IMR-90 (cell line): Measurements from ENCODE around the gene CYP24A1. TPM values are rescaled to one million over a fixed set of nuclear protein-coding genes. Genes with fewer than 3 reads are reported as not detected.

Source experiments
- ATAC-seq: fragments of 200-7000 bp; cut with Tn5 transposase; 2 replicates; pipeline ENCODE4 v1.9.1; 2020; ENCODE audit warnings: low read depth, mild to moderate bottlenecking, moderate library complexity
- BruUV-seq: library from RNA; stranded (reverse); fragments of 400-500 nt; replicated peaks from 2 replicates; lab custom pipeline; 2021; lab: Mats Ljungman, UMichigan
- CTCF ChIA-PET: fragments of 300-600 bp; formaldehyde crosslinking; extraction: SDS; loops from one replicate; lab custom pipeline; 2021; ENCODE audit warnings: antibody characterized with exemption; lab: Yijun Ruan, JAX
- POLR2A ChIA-PET: fragments of 300-600 bp; sonication (Branson Sonifier 250); formaldehyde crosslinking; loops from one replicate; lab custom pipeline; 2022; ENCODE audit warnings: antibody characterized with exemption; ENCODE audit not compliant: unreplicated experiment; lab: Charles Lee
- DNase-seq: peaks from one replicate; pipeline ENCODE4 v3.0.0; 2013
- H2AFZ ChIP-seq: replicated peaks from 2 replicates; pipeline ENCODE3; 2013; ENCODE audit warnings: low read length, mild to moderate bottlenecking; ENCODE audit not compliant: poor library complexity
- H2AK5ac ChIP-seq: 2 replicates; pipeline ENCODE4 v1.6.1; 2013; ENCODE audit warnings: low read depth, low read length, inconsistent platforms
- H2AK9ac ChIP-seq: replicated peaks from 2 replicates; pipeline ENCODE3; 2013; ENCODE audit warnings: mild to moderate bottlenecking, low read depth, low read length, moderate library complexity; ENCODE audit not compliant: poor library complexity
- H2BK120ac ChIP-seq: 2 replicates; pipeline ENCODE4 v1.6.1; 2013; ENCODE audit warnings: low read depth, low read length, inconsistent platforms
- H2BK15ac ChIP-seq: 3 replicates; pipeline ENCODE4 v1.6.1; 2013; ENCODE audit warnings: low read depth, low read length, inconsistent platforms
- H2BK20ac ChIP-seq: 2 replicates; pipeline ENCODE4 v1.6.1; 2013; ENCODE audit warnings: low read depth, mild to moderate bottlenecking, inconsistent platforms, low read length, moderate library complexity
- H2BK5ac ChIP-seq: 2 replicates; pipeline ENCODE4 v1.6.1; 2013; ENCODE audit warnings: mild to moderate bottlenecking, low read depth, low read length, inconsistent platforms; ENCODE audit not compliant: poor library complexity, severe bottlenecking
- H3K14ac ChIP-seq: replicated peaks from 2 replicates; pipeline ENCODE4 v1.6.1; 2013; ENCODE audit warnings: low read depth, low read length, inconsistent platforms
- H3K18ac ChIP-seq: 2 replicates; pipeline ENCODE4 v1.6.1; 2013; ENCODE audit warnings: low read depth, low read length, control low read depth
- H3K23ac ChIP-seq: 2 replicates; pipeline ENCODE4 v1.6.1; 2013; ENCODE audit warnings: low read depth, low read length, inconsistent platforms
- H3K27ac ChIP-seq: 2 replicates; pipeline ENCODE4 v1.5.1; 2013; ENCODE audit warnings: mild to moderate bottlenecking, control low read depth, low read length; ENCODE audit not compliant: insufficient read depth
- H3K27me3 ChIP-seq: 2 replicates; pipeline ENCODE4 v1.6.1; 2013; ENCODE audit warnings: low read length; ENCODE audit not compliant: control insufficient read depth, insufficient read depth
- H3K36me3 ChIP-seq: 2 replicates; pipeline ENCODE4 v1.6.1; 2013; ENCODE audit warnings: low read length, mixed read lengths; ENCODE audit not compliant: control insufficient read depth, insufficient read depth
- H3K4ac ChIP-seq: 2 replicates; pipeline ENCODE4 v1.6.1; 2013; ENCODE audit warnings: low read depth, low read length, inconsistent platforms
- H3K4me1 ChIP-seq: 2 replicates; pipeline ENCODE4 v1.6.1; 2013; ENCODE audit warnings: low read length, mixed read lengths; ENCODE audit not compliant: control insufficient read depth, insufficient read depth
- H3K4me2 ChIP-seq: 2 replicates; pipeline ENCODE4 v1.6.1; 2013; ENCODE audit warnings: low read depth, mild to moderate bottlenecking, control low read depth, low read length, moderate library complexity
- H3K4me3 ChIP-seq: 2 replicates; pipeline ENCODE4 v1.5.1; 2013; ENCODE audit warnings: low read depth, mild to moderate bottlenecking, control low read depth, low read length, moderate library complexity; ENCODE audit not compliant: insufficient read depth
- H3K56ac ChIP-seq: 2 replicates; pipeline ENCODE4 v1.6.1; 2013; ENCODE audit warnings: low read length, inconsistent platforms; ENCODE audit not compliant: insufficient read depth; ENCODE audit errors: extremely low read depth
- H3K79me1 ChIP-seq, 2 experiments: 2 replicates each; pipeline ENCODE4 v1.6.1; 2013; ENCODE audit warnings: low read length in 2 of 2, inconsistent platforms in 1 of 2, low read depth in 1 of 2
- H3K9ac ChIP-seq: 2 replicates; pipeline ENCODE4 v1.6.1; 2013; ENCODE audit warnings: low read depth, low read length, control low read depth
- H3K9me1 ChIP-seq: 2 replicates; pipeline ENCODE4 v1.6.1; 2013; ENCODE audit warnings: low read length, inconsistent platforms; ENCODE audit not compliant: insufficient read depth
- H3K9me3 ChIP-seq: 2 replicates; pipeline ENCODE4 v1.6.1; 2013; ENCODE audit warnings: low read length; ENCODE audit not compliant: control insufficient read depth, insufficient read depth
- H4K20me1 ChIP-seq: 2 replicates; pipeline ENCODE4 v1.6.1; 2013; ENCODE audit warnings: low read length, inconsistent platforms; ENCODE audit not compliant: insufficient read depth
- H4K5ac ChIP-seq: 2 replicates; pipeline ENCODE4 v1.6.1; 2013; ENCODE audit warnings: mild to moderate bottlenecking, low read depth, low read length, control low read depth
- H4K8ac ChIP-seq, 2 experiments: 2 replicates each; pipeline ENCODE4 v1.6.1; 2013; ENCODE audit warnings: low read depth in 2 of 2, low read length in 2 of 2, control low read depth in 1 of 2, inconsistent platforms in 1 of 2
- H4K91ac ChIP-seq: 2 replicates; pipeline ENCODE4 v1.6.1; 2013; ENCODE audit warnings: low read depth, low read length, inconsistent platforms; ENCODE audit not compliant: insufficient read depth
- CEBPB ChIP-seq: IDR thresholded peaks from 2 replicates; pipeline ENCODE4 v1.6.1; 2012; ENCODE audit warnings: low read depth, low read length, improper control_type of control experiment
- CHD1 ChIP-seq: IDR thresholded peaks from 2 replicates; pipeline ENCODE4 v1.6.1; 2012; ENCODE audit warnings: low read depth, low read length, improper control_type of control experiment
- ELK1 ChIP-seq: fragments of 150-350 bp; IDR thresholded peaks from 2 replicates; pipeline ENCODE4 v1.6.1; 2016; ENCODE audit warnings: low read depth, mild to moderate bottlenecking, low read length, moderate library complexity, borderline replicate concordance
- MAFK ChIP-seq: IDR thresholded peaks from 2 replicates; pipeline ENCODE4 v1.6.1; 2012; ENCODE audit warnings: low read depth, low read length, improper control_type of control experiment
- MAZ ChIP-seq: IDR thresholded peaks from 2 replicates; pipeline ENCODE4 v1.6.1; 2012; ENCODE audit warnings: low read depth, mild to moderate bottlenecking, low read length, improper control_type of control experiment, moderate library complexity, borderline replicate concordance
- MXI1 ChIP-seq: IDR thresholded peaks from 2 replicates; pipeline ENCODE4 v1.6.1; 2012; ENCODE audit warnings: low read depth, mild to moderate bottlenecking, low read length, moderate library complexity, borderline replicate concordance
- NFE2L2 ChIP-seq: fragments of 150-350 bp; IDR thresholded peaks from 2 replicates; pipeline ENCODE4 v1.6.1; 2016; ENCODE audit warnings: low read depth, mild to moderate bottlenecking, low read length
- POLR2A ChIP-seq: IDR thresholded peaks from 2 replicates; pipeline ENCODE4 v1.6.1; 2012; ENCODE audit warnings: mild to moderate bottlenecking, low read depth, low read length
- RFX5 ChIP-seq: IDR thresholded peaks from 2 replicates; pipeline ENCODE4 v1.8.0; 2012; ENCODE audit warnings: low read depth, mild to moderate bottlenecking, low read length, moderate library complexity
- SMC3 ChIP-seq: fragments of 150-350 bp; IDR thresholded peaks from 2 replicates; pipeline ENCODE4 v1.6.1; 2016; ENCODE audit warnings: low read depth, mild to moderate bottlenecking, antibody characterized with exemption, low read length, moderate library complexity
- WGBS, 2 experiments: methylation state at CpG; one replicate each; pipeline versions ENCODE4 v1.1.5 to v1.1.7; 2013; ENCODE audit warnings: missing lambda C conversion rate in 2 of 2; ENCODE audit not compliant: insufficient read length in 1 of 2; ENCODE audit errors: extremely low coverage in 2 of 2; 5-methylcytosine and 5-hydroxymethylcytosine counted together
- dilution Hi-C: fragments of 300-500 bp; cut with HindIII; formaldehyde crosslinking; loops from one replicate; pipeline ENCODE4 v1.14.3; 2018; ENCODE audit warnings: low sequenced_read_pairs; ENCODE audit not compliant: unreplicated experiment
- in situ Hi-C: fragments of 300-500 bp; cut with MboI; formaldehyde crosslinking; loops from 3 replicates; pipeline ENCODE4 v1.14.3; 2019; ENCODE audit warnings: low sequenced_read_pairs, inconsistent platforms, mixed read lengths
- intact Hi-C: fragments of 100-400 bp; cut with micrococcal nuclease; formaldehyde crosslinking; loops from 2 replicates; pipeline ENCODE4 v1.10.0; 2022
- polyA plus RNA-seq, 3 experiments: library from polyadenylated mRNA; depleted of rRNA; stranded (reverse); fragments of >200 nt; gene quantifications; 2 replicates each; pipeline ENCODE4 v1.2.3, GENCODE V29; 2012; ENCODE audit warnings: low replicate concordance in 1 of 3
- total RNA-seq: library from RNA; depleted of rRNA; stranded (reverse); fragments of >200 nt; gene quantifications from 2 replicates; pipeline ENCODE4 v1.2.3, GENCODE V29; 2012

CYP24A1 gene
- total and polyA plus RNA-seq, 2 of the 4 experiments (the other 2 are of a cell fraction) = not detected

DNA sequence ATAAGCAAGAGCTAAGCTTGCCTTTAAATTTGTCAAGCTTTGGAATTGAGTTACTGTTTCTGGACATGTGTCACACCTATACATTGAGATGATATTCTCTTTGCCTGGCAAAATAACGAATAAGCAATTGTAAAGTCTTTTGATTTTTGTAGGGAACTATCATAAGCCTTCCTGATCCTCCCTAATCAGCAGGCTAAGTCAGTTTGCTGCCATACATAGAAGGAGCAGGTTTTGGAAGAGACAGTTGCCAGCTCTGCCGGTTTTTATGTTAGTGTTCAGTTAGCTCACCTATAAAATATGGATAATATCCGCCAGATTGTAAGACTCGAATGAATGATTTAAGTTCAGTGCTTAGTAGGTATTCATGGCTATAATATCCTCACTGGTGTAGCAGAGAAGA, 69.0 kb downstream of the CYP24A1 start:
- Histone ChIP-seq H2AK5ac (no peak overlapping the region), H2BK20ac (no peak overlapping the region), H4K5ac (no peak overlapping the region), H3K4me3 (no peak overlapping the region), H3K27ac (no peak overlapping the region), H3K27me3 (no peaks in the 10 kb centered on the region), H3K4me1 (no peaks in the 10 kb centered on the region), H3K9me1 (no peaks in the 10 kb centered on the region; the same call in 1 of the 2 replicates), H3K14ac (no peak overlapping the region), H4K8ac (no peak overlapping the region), H3K79me1 (no peaks in the 10 kb centered on the region), H3K4ac (no peak overlapping the region), H3K56ac (no peak overlapping the region), H4K91ac (no peak overlapping the region), H2AFZ (no peak overlapping the region), H2BK5ac (no peak overlapping the region), H3K4me2 (no peak overlapping the region), H4K20me1 (no peaks in the 10 kb centered on the region), H3K18ac (no peak overlapping the region), H2BK15ac (no peak overlapping the region), H3K36me3 (no peaks in the 10 kb centered on the region), H3K23ac (no peak overlapping the region), H3K9me3 (no peaks in the 10 kb centered on the region), H3K9ac (no peak overlapping the region), H2AK9ac (no peak overlapping the region), H2BK120ac (no peak overlapping the region)
- no peak for TF ChIP-seq MAZ
- no peak for TF ChIP-seq CEBPB
- TF ChIP-seq SMC3 = no peak
- no peak for TF ChIP-seq CHD1
- TF ChIP-seq MXI1 = no peak
- no peak for TF ChIP-seq RFX5
- TF ChIP-seq ELK1 = no peak
- TF ChIP-seq NFE2L2 = no peak
- no peak for TF ChIP-seq MAFK
- TF ChIP-seq POLR2A = no peak
- dilution Hi-C loops (no loop called here), in situ Hi-C loops (loop anchor here (5.0 to 10.0 kb wide), 2 partner anchors 93 to 530 kb away; no protein-coding TSS in a partner anchor), intact Hi-C loops (no loop called here)
- ATAC-seq (no peak), DNase-seq (no peak)
- CTCF ChIA-PET = interaction anchor here (0.5 to 4.5 kb wide), 5 partner anchors 8 to 176 kb away, joined by 5 to 66 read pairs (median 8); no protein-coding TSS in a partner anchor
- WGBS, 2 experiments = no CpG with 5 or more reads among the region's 4 CpGs
- BruUV-seq = no TSS peak
- POLR2A ChIA-PET = no interaction called here
